HL-60 (cell line): ENCODE measurements around the gene STARD7.

Experiments used
- DNase-seq, 2 experiments: peaks; one replicate each; pipeline ENCODE4 v3.0.0-alpha.2; 2010 to 2020; ENCODE audit warnings: low read depth in 1 of 2, low spot score in 1 of 2
- H3K27ac ChIP-seq: fragments of 250-450 bp; sonication (Bioruptor Pico); replicated peaks from 2 replicates; pipeline ENCODE4 v1.5.1; 2020; ENCODE audit warnings: mild to moderate bottlenecking, moderate library complexity
- H3K27me3 ChIP-seq: fragments of 250-450 bp; sonication (Bioruptor Pico); 2 replicates; pipeline ENCODE4 v1.5.1; 2021; ENCODE audit warnings: mild to moderate bottlenecking, moderate library complexity; ENCODE audit not compliant: insufficient read depth, poor library complexity, severe bottlenecking
- H3K4me3 ChIP-seq: replicated peaks from 2 replicates; pipeline ENCODE4 v1.5.1; 2011; ENCODE audit warnings: mild to moderate bottlenecking, control low read depth, low read length; ENCODE audit not compliant: insufficient read depth
- GABPA ChIP-seq: IDR thresholded peaks from 2 replicates; pipeline ENCODE4 v1.6.1; 2012; ENCODE audit warnings: low read depth
- POLR2AphosphoS5 ChIP-seq: IDR thresholded peaks from 2 replicates; pipeline ENCODE4 v1.6.1; 2012; ENCODE audit warnings: low read depth
- REST ChIP-seq: IDR thresholded peaks from 2 replicates; pipeline ENCODE4 v1.6.1; 2012; ENCODE audit warnings: low read depth; ENCODE audit not compliant: insufficient replicate concordance
- SPI1 ChIP-seq: IDR thresholded peaks from 2 replicates; pipeline ENCODE4 v1.6.1; 2012; ENCODE audit warnings: low read depth, mild to moderate bottlenecking, borderline replicate concordance
- TF ChIP-seq, protein P1 (sequence below): IDR thresholded peaks from one replicate; pipeline ENCODE4 v1.5.1; 2011; ENCODE audit warnings: low read length, control low read depth, inconsistent platforms; ENCODE audit not compliant: insufficient read depth

Gene STARD7

DNA sequence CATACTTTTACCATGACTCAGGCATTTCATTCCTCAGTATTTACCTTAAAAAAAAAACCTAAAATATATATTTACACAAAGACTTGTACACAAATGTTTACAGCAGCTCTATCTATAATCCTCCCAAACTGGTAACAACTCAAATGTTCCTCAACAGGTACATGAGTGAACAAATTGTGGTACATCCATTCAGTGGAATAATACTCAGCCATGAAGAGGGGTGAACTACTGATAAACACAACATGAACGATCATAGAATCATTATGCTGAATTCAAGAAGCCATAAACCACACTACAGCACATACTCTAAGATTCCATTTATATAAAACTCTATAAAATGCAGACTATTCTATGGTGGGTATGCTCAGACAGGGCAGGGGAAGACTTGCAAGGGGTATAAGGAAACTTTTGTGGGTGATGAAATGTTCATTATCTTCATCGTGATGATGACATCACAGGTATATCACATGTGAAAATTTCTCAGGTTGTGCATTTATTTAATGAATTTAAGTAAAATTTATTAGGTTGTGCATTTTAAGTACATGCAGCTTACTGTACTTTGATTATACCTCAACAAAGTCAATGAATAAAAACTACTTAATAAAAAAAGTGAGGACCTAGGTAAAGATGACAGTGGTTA is 38.6 kb downstream of the STARD7 start:
- TF ChIP-seq REST: no peak
- no peak overlapping the region for H3K27ac ChIP-seq

GRCh38 chr2:96167407-96168013 is 41.1 kb downstream of the STARD7 start:
- no peak overlapping the region for H3K27ac ChIP-seq
- no peak for DNase-seq
- no peak for TF ChIP-seq REST
- no peak for TF ChIP-seq POLR2AphosphoS5
- no peak for TF ChIP-seq GABPA
- TF ChIP-seq, protein P1, sequence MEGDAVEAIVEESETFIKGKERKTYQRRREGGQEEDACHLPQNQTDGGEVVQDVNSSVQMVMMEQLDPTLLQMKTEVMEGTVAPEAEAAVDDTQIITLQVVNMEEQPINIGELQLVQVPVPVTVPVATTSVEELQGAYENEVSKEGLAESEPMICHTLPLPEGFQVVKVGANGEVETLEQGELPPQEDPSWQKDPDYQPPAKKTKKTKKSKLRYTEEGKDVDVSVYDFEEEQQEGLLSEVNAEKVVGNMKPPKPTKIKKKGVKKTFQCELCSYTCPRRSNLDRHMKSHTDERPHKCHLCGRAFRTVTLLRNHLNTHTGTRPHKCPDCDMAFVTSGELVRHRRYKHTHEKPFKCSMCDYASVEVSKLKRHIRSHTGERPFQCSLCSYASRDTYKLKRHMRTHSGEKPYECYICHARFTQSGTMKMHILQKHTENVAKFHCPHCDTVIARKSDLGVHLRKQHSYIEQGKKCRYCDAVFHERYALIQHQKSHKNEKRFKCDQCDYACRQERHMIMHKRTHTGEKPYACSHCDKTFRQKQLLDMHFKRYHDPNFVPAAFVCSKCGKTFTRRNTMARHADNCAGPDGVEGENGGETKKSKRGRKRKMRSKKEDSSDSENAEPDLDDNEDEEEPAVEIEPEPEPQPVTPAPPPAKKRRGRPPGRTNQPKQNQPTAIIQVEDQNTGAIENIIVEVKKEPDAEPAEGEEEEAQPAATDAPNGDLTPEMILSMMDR: no peak
- TF ChIP-seq SPI1: no peak

More for the DNA sequence above, 38.6 kb downstream of the STARD7 start:
- Histone ChIP-seq H3K27me3 (no peaks in the 10 kb centered on the region), H3K4me3 (no peak overlapping the region)
- no peak for DNase-seq

DNA sequence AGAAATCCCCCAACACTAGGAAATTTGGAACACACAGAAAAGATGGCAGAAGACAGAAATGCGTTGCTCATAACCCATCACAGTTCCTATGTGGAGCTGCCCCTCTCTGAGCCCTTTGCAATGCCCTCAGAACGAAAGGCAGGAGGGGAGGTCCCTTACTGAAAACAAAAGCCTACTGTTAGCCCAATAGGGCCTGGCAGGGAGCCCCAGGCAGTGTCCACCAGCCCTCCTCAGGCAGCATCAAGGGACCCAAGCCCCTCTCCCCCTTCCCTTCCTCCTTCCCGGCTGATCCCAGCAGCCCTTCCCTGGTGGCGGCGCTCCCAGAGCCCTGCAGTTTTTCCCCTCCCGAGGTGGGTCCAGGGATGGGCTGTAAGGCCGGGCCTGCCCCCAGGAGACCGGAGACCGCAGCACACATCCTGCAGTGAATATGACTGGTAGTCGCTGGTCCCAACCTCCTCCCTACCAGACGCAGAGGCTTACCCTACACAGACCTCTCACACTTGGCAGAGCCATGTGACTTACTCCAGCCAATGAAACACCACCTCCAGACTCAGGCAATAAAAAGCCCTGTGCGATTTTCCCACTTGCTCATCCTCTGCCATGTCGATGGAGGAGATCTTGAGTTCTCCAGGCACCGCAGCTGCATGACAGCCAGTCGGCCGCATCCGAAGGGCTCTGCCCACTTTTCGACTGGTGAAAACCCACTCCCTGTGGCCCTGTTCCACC is 44.0 kb downstream of the STARD7 start:
- H3K27ac ChIP-seq: no peak overlapping the region
- H3K27me3 ChIP-seq: no peaks in the 10 kb centered on the region
- DNase-seq: no peak
- H3K4me3 ChIP-seq: no peak overlapping the region
- TF ChIP-seq SPI1: no peak

More at GRCh38 chr2:96167407-96168013, 41.1 kb downstream of the STARD7 start:
- Histone ChIP-seq H3K4me3 (no peak overlapping the region), H3K27me3 (no peaks in the 10 kb centered on the region)

GRCh38 chr2:96163768-96164429 is 44.7 kb downstream of the STARD7 start:
- Histone ChIP-seq H3K4me3 (no peak overlapping the region), H3K27me3 (no peaks in the 10 kb centered on the region), H3K27ac (no peak overlapping the region)
- no peak for DNase-seq
- TF ChIP-seq POLR2AphosphoS5 (no peak), GABPA (no peak), REST (no peak), SPI1 (no peak)
